ENCODE data around the gene GNG2. TPM values are rescaled to one million over a fixed set of nuclear protein-coding genes. Genes with fewer than 3 reads are reported as not detected.

Gene GNG2
- total RNA-seq, 1 experiment from 2014 or later, result 18.9 TPM

- DNase-seq (ENCODE audit: low spot score), result peak; percentile 74
- POLR2A ChIA-PET (ENCODE audit: low non-redundant PET), result interaction anchor here (0.6 kb wide), 1 partner anchor 123 kb away, joined by 3 read pairs; no protein-coding TSS in a partner anchor
Observed at GRCh38 chr14:51828017-51828797, 32.2 kb upstream of the GNG2 start.

GRCh38 chr14:51834240-51834639 lies 26.2 kb upstream of the GNG2 start:
- Histone ChIP-seq H3K4me1 (ENCODE audit: insufficient read depth, low read length, poor library complexity, severe bottlenecking) (no peaks in the 10 kb centered on the region), H3K9me3 (ENCODE audit: low read depth, low read length, poor library complexity, severe bottlenecking) (no peaks in the 10 kb centered on the region), H3K4me3 (ENCODE audit: low read depth, low read length, poor library complexity, severe bottlenecking) (no peak overlapping the region), H3K27me3 (replicated peaks; ENCODE audit: insufficient read depth, low read depth, low read length, poor library complexity) (no peaks in the 10 kb centered on the region), H3K36me3 (ENCODE audit: insufficient read depth, low read length, poor library complexity, severe bottlenecking) (no peaks in the 10 kb centered on the region), H3K27ac (ENCODE audit: low read depth, low read length, poor library complexity, severe bottlenecking) (no peak overlapping the region)
- intact Hi-C loops (cut with micrococcal nuclease; ENCODE audit: unreplicated experiment), result no loop called here
- CTCF ChIA-PET, result no interaction called here
- TF ChIP-seq CTCF (conservative IDR thresholded peaks at IDR 0.05; ENCODE audit: low read depth, low read length) (no peak), EZH2 (IDR thresholded peaks at IDR 0.05; ENCODE audit: borderline replicate concordance, low read depth, low read length, poor library complexity, severe bottlenecking) (no peak)
- BruUV-seq (replicated peaks), result no TSS peak
- POLR2A ChIA-PET (ENCODE audit: low non-redundant PET), result no interaction called here
- no peak for DNase-seq (ENCODE audit: low spot score)

More at GRCh38 chr14:51828017-51828797, 32.2 kb upstream of the GNG2 start:
- BruUV-seq (replicated peaks), result no TSS peak
- TF ChIP-seq EZH2 (IDR thresholded peaks at IDR 0.05; ENCODE audit: borderline replicate concordance, low read depth, low read length, poor library complexity, severe bottlenecking), result no peak
- no peak for TF ChIP-seq CTCF (conservative IDR thresholded peaks at IDR 0.05; ENCODE audit: low read depth, low read length)
- Histone ChIP-seq H3K36me3 (ENCODE audit: insufficient read depth, low read length, poor library complexity, severe bottlenecking) (no peaks in the 10 kb centered on the region), H3K27ac (ENCODE audit: low read depth, low read length, poor library complexity, severe bottlenecking) (no peak overlapping the region), H3K9me3 (ENCODE audit: low read depth, low read length, poor library complexity, severe bottlenecking) (no peaks in the 10 kb centered on the region), H3K4me3 (ENCODE audit: low read depth, low read length, poor library complexity, severe bottlenecking) (no peak overlapping the region), H3K4me1 (ENCODE audit: insufficient read depth, low read length, poor library complexity, severe bottlenecking) (no peaks in the 10 kb centered on the region), H3K27me3 (replicated peaks; ENCODE audit: insufficient read depth, low read depth, low read length, poor library complexity) (no peaks in the 10 kb centered on the region)
- CTCF ChIA-PET, result interaction anchor here (0.8 kb wide), 1 partner anchor 49 kb away, joined by 3 read pairs; no protein-coding TSS in a partner anchor
- intact Hi-C loops (cut with micrococcal nuclease; ENCODE audit: unreplicated experiment), result no loop called here

DNA sequence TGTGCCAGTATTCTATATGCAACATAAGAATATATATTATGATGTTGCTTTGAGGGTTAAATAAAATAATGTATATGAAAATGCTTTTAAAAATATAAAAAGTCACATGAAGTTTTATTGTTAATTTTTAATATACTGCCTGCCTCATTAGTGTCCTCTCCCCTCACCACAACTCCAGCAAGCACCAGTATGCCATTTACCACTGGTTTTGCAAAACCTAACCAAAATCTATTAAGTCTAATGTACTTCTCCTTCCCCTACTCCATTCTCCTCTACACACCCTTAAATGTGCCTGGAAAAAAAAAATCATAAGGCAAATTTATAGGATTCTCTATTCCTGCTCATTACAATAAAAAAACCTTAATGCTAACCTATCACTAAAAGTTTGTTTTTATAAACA lies 24.0 kb upstream of the GNG2 start:
- CTCF ChIA-PET, result no interaction called here
- H3K36me3 ChIP-seq (ENCODE audit: insufficient read depth, low read length, poor library complexity, severe bottlenecking), result no peaks in the 10 kb centered on the region
- POLR2A ChIA-PET (ENCODE audit: low non-redundant PET), result no interaction called here
- H3K27ac ChIP-seq (ENCODE audit: low read depth, low read length, poor library complexity, severe bottlenecking), result no peak overlapping the region
- no peak for TF ChIP-seq EZH2 (IDR thresholded peaks at IDR 0.05; ENCODE audit: borderline replicate concordance, low read depth, low read length, poor library complexity, severe bottlenecking)
- no peak for TF ChIP-seq CTCF (conservative IDR thresholded peaks at IDR 0.05; ENCODE audit: low read depth, low read length)
- H3K27me3 ChIP-seq (replicated peaks; ENCODE audit: insufficient read depth, low read depth, low read length, poor library complexity), result no peaks in the 10 kb centered on the region
- no TSS peak for BruUV-seq (replicated peaks)
- no peaks in the 10 kb centered on the region for H3K9me3 ChIP-seq (ENCODE audit: low read depth, low read length, poor library complexity, severe bottlenecking)
- intact Hi-C loops (cut with micrococcal nuclease; ENCODE audit: unreplicated experiment), result no loop called here
- DNase-seq (ENCODE audit: low spot score), result no peak
- no peaks in the 10 kb centered on the region for H3K4me1 ChIP-seq (ENCODE audit: insufficient read depth, low read length, poor library complexity, severe bottlenecking)
- no peak overlapping the region for H3K4me3 ChIP-seq (ENCODE audit: low read depth, low read length, poor library complexity, severe bottlenecking)
